Hematopoietic multipotent progenitor cell (in vitro differentiated cells): ENCODE data around the gene MTA1. TPM values are rescaled to one million over a fixed set of nuclear protein-coding genes. Genes with fewer than 3 reads are reported as not detected.

Experiments
- DNase-seq, 3 donors: peaks; one replicate each; pipeline ENCODE4 v3.0.0-alpha.2; 2011 to 2015; ENCODE audit warnings: low read depth in 2 of 3, low spot score in 2 of 3
- total RNA-seq: library from RNA; depleted of rRNA; stranded (reverse); fragments of >200 nt; gene quantifications from one replicate; pipeline ENCODE4 v1.2.3, GENCODE V29; 2012

Gene MTA1
- total RNA-seq, 1 donor = 110 TPM

GRCh38 chr14:105482486-105483110, 63.0 kb downstream of the MTA1 start:
- DNase-seq = no peak

- DNase-seq = no peak
Measured at GRCh38 chr14:105483300-105484068, 63.9 kb downstream of the MTA1 start.

GRCh38 chr14:105484069-105484996, 64.7 kb downstream of the MTA1 start:
- DNase-seq = no peak

- DNase-seq = no peak
Measured at GRCh38 chr14:105484997-105485393, 65.4 kb downstream of the MTA1 start.

- peak in 2 of 3 donors; percentile 84 to 86 for DNase-seq
Measured at GRCh38 chr14:105485739-105486162, 66.1 kb downstream of the MTA1 start.

- no peak for DNase-seq
Measured at GRCh38 chr14:105486163-105486973, 66.7 kb downstream of the MTA1 start, which contains the start of gene CRIP1. TSS of gene CRIP1 (plus strand) at chr14:105486886. CDS start at chr14:105487260, 374 bp downstream.

GRCh38 chr14:105486974-105487448, 67.4 kb downstream of the MTA1 start:
- no peak for DNase-seq

GRCh38 chr14:105487449-105487985, 67.9 kb downstream of the MTA1 start:
- DNase-seq = peak in 2 of 3 donors; percentile 56 to 67

GRCh38 chr14:105487986-105488777, 68.6 kb downstream of the MTA1 start:
- DNase-seq = no peak

- no peak for DNase-seq
Measured at GRCh38 chr14:105488781-105489541, 69.3 kb downstream of the MTA1 start.

- peak; percentile 74 to 92 (median 91) for DNase-seq
Measured at GRCh38 chr14:105489542-105490266, 70.1 kb downstream of the MTA1 start.

- DNase-seq = no peak
Measured at GRCh38 chr14:105490267-105490571, 70.6 kb downstream of the MTA1 start.

- peak; percentile 97 to 100 (median 100) for DNase-seq
Measured at GRCh38 chr14:105490572-105491365, 71.1 kb downstream of the MTA1 start, which contains the start of gene TEDC1. TSS of gene TEDC1 (plus strand) at chr14:105491246. CDS start at chr14:105491376, 130 bp downstream.

- peak; percentile 72 to 79 (median 78) for DNase-seq
Measured at GRCh38 chr14:105491366-105491973, 71.8 kb downstream of the MTA1 start.

- no peak for DNase-seq
Measured at GRCh38 chr14:105492031-105492970, 72.7 kb downstream of the MTA1 start.
